Muscle of arm (tissue), 12 donors: ENCODE data around the gene SEMA6A. TPM values are rescaled to one million over a fixed set of nuclear protein-coding genes. Genes with fewer than 3 reads are reported as not detected.

Experiments
- DNase-seq: peaks from one replicate; pipeline ENCODE4 v3.0.0-alpha.2; 2013
- polyA plus RNA-seq, 12 donors: library from polyadenylated mRNA; unstranded; fragments of 120-200 nt; gene quantifications; one replicate each; pipeline ENCODE4 v1.2.1, GENCODE V29; 2013; ENCODE audit not compliant: insufficient read length in 12 of 12

SEMA6A gene
- polyA plus RNA-seq, 12 donors = 41.2 to 94.6 (median 58.6) TPM

DNA sequence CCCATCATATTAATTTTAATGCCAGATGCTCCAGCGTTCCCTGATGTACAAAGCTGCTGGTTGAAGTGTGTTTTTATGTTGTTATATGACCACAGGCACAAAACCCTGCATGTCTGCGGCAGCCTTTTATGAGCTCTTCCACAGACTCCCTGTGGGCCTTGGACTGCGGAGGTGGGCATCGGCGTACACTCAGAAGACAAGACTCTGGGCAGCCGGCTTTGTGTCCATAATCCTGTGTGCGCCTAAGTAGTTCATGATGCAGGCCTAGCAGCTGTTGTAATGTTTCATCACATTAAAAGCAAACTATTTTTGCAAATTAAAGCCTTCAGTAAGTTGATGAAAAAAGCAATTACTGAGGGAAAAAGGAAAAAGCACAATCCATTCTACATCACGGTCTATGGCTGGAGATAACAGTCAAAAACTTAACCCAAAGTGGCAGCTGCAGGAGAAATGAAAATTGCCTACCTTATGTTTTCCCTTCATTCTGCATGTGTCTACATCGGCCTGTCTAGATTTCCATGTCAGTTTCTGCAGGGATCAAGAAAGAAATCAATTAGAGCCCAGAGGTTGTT, 78.8 kb downstream of the SEMA6A start:
- DNase-seq = no peak

DNA sequence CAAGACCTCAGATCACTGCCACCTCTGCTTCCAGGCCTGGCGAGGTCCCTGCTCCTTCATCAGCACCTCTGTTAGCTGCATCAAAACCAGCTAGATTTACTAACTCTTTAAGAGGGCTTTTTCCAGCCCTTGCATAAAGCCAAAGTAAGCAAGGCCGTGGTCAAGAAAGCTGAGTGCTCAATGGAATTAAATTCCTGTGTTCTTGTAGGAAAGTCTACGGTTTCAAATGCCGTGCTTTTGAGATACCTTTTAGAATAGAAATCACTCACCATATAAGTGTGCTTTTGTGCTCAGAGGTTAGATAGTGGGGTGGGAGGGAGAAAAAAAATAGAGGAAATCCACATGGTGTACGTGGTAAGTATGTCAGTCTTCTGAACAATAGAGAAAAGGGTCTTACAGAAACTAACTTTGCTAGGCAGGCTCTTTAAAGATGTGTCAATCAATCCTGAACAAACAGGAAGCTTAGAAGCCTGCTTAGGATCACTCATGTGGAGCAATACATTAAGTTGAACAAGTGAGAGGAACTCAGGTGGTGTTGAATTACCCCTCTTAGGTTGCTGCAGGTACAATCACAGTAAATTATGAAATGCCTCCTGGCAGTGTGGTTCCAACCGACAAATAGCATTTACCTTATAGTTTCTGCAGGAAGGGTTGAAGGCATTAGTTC, 79.7 kb downstream of the SEMA6A start:
- DNase-seq = no peak

DNA sequence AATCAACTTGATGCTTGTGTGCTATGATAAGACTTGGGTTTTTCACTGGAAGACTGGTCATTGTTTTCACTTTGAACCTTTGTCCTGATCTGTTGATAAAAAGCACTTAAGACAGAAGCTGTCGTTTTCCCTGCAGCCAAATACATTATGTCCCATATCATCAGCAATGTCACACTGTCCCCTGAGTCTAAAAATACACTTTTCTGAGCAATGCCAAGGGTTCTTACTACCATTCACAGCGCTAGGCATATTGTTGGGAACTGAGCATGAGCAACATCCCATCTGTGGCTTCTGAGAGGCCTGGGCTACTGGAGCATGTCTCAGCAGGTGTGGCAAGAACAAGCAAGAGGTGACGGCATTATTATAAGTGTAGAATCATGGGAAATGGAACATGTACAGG, 81.8 kb downstream of the SEMA6A start:
- DNase-seq = no peak

DNA sequence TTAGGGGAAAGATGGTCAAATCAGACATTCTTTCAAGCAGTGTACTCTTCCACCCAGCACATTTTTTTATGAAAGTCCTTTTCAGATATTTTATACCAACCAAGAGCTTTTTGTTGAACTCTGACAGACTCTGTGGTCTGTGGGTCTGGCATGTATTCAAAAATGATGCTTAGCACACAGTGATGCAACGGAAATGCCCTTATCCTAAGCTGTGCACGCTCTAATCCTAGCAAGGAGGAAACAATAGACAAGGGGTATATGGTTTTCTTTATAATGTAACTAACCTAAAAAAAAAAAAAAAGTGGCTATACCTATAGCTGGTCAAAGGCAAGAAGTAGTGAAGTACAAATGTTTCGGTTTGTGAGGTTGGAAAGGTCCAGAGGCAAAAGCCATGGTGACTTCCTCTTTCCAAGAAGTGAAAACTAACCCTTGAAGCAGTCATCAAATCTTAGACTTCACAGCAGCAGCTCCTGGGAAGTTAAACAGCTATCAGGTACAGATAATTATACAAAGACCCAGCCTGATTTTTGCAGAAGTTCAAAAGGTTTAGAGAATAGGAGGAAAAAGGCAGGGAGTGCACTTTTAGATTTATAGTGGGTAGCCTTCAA, 82.5 kb downstream of the SEMA6A start:
- DNase-seq = no peak

DNA sequence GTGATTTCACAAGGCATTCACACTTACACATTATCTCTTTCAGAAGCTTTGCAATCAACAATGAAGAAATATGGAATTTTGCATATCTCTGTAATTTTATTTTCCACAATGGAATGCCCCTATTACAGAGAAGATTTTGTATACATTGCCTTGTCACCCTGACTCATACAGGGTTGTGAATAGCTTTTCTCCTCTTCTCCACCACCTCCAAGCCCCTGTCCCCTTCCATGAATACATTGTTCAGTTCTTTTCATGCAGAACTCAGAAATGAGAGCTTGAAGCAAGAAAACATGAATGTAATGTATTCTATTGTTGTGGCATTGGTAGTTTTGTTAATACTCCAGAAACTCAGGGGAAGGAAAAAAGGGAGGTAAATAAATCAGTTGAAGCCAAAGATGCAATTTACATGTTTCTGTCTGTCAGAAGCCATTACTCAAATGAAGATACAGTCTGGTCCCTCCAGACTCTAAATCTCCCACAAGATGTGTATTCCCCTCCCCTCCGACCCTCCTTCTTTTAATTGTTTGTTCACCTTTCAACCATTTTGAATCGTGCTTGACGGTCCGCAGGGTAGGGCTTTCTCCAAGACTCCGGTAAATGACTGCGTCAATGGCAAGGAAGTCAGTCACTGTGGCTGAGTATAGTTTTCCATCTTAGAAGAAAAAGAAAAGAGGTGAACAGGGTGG, 86.1 kb downstream of the SEMA6A start:
- no peak for DNase-seq

DNA sequence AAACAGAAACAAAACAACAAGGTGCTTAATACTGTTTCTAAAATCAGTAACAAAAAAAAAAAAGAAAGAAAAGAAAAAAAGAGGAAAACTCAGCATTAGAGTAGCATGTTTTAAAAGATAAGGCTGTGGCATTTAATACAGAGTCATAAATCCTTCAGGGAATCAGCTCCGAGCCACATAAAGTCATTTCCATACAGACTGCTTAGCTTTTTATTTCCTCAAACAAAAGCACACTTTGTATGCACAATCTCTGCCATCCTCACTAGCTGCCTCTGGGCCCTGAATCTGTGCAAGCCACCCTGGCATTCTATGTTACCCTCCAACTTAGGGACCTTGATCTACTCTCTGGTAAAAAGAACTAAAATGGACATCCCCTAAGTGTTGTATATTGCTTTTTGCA, 87.6 kb downstream of the SEMA6A start:
- DNase-seq = no peak

DNA sequence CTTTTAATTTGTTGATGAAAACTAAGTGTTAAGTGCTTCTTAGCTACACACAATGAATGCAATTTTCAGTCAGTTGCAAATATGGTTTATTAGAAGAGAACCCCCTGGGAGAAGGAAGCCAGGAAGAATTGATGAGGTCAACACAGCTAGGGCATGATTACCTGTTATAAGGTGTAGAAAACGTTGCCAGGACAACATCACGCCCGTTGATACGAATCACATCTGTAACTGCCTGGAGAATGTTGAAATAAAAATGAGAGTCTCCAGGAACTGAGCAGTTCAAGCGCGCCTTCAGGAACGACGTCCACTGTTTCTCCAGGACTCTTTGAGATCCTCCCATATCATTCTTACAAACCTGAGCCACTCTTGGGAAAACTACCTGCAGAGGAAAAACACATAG, 88.0 kb downstream of the SEMA6A start:
- DNase-seq = no peak

DNA sequence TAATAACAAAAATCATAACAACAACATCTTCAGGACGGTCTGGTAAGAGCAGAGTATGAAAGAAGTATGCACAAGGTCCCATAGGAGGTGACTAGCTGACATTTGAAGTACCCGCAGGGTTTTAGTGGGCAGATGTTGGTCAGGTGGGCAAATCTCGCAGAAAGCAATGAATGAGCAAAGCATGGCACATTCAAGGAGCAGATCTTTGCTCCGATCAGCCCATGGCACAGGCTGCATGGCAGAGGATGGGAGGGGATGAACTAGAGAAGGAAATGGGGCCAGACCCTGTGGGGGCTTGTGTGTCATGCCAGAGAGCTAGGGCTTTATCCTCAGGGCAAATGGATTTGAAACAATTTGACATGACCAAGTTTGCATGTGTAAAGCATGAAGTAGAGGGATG, 90.0 kb downstream of the SEMA6A start:
- no peak for DNase-seq

DNA sequence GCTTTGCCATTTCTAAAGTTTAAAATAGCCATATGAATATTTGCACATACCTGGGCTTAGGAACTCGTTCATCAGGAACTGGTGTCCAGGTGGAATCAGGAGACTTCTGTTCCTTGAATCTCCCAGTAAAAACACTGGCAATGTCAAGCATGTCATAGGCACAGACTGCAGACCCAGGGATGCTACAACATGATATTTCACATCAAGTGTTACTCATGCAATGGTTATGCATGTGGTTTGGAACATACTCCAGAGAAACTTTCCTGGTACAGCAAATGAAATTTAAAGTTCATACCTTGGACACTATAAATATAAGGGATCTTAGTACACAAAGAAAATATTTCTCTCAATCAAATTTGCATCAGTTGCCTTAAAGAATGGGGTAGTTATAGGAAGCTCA, 92.2 kb downstream of the SEMA6A start:
- no peak for DNase-seq

DNA sequence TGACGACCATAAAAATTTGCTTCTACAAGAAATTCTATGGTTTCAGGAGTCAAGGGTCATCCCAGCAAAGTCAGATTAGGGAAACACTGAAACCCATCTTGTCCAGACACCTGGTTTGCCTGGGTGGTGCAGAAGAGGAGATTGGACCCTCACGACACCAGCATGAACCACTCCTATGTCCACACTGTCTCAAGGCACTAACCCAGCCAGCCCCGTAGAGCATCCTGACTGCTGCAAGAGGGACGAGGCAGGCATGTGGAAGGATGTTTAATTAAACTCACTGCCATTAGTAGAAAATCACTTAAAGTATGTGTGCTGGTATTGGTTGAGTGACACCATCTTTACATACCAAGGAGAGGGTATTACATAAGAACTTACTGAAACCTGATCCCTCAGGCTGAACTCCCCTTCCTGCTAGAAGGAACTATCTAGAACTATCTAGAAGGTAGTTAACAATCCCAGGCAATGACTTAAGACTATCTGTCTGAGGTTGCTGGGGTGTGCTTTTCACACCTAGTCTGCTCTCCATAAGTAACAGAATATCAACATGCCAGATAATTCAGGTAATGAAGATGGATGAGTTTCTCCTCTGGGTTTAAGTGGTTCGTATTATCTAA, 93.6 kb downstream of the SEMA6A start:
- no peak for DNase-seq

DNA sequence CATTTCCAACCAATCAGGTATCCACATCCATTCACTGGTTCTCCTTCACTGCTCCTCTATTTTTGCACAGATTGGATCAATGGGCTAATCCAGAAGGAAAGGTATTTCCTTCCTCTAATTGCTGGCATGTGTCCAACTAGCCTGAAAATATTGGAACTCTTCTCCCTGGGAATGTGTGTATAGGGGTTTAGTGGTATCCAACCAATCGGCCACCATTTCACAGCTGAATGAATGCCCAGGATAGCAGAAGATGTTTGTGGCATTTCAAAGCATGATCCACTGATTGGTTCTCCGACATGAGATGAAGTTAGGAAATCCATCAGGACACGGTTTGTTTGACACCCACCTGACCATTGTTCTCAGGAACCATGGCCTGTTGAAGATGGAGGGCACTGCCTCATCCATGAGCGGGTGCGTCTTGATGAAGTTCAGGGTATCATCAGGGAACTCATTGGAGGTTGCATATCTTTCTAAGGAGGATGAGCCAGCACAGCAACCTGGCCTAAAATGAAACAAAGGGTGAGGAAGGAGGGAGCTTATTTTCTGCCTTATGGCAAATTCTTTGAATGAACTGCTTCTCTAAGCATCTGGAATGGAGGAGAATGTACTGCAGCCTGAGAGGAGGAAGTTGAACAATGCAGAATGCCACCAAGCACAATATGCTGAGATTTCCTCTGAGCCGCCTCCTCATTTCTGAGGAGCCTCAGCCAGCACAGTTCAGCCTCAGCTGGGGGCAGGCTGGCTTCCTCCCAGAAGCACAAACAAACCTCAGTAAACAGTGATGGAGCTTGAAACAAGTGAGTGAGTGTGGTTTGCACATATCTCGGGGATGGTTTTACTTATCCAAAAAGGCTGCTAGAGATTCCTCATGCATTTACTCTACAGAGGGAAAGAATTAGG, 94.6 kb downstream of the SEMA6A start:
- DNase-seq = no peak

DNA sequence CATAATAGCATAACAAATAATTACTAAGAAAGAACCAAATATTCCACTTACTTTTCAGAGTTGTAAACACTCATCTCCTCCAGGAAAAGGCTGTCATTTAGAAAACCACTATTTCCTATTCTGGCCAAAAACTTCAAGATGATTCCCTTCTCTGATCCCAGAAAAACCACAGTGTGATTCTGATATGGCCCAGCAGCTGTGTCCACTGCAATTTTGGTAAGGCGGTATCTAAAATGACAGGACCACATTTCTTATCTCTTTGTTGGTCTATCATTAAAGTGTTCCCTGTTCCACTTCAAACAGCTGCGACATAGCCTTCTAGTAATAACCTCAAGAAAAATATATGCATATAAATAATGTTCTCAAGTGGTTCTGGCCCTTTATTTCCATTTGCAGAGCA, 96.1 kb downstream of the SEMA6A start:
- DNase-seq = no peak

DNA sequence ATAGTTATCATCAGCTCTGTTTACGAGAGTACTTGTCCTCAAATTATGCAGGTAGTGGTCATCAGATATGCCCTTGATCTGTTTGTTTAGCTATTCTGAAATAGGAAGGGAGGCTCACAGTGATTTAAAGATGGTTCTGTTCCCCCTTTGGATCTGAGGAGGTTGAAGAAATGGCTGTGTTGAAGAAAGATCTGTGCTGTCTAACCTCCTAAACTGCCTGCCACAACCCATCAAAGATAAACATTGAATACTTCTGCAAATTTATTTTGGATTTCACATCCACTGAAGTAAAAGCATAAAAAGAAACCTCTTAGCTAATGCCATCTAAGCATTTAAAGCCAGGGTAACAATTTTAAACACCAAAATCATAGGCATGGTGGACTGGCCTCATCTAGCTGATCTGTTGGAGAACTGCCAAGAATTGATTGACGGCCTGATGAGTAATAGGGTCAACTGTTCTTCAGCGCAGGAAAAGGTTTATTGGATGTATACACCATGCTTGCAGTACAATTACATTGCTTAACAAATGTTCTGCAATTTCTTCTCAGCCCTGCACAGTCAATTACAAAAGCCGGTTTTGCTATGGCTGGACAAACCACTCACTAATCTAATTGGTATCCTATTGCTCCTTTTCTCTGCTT, 97.6 kb downstream of the SEMA6A start:
- no peak for DNase-seq

DNA sequence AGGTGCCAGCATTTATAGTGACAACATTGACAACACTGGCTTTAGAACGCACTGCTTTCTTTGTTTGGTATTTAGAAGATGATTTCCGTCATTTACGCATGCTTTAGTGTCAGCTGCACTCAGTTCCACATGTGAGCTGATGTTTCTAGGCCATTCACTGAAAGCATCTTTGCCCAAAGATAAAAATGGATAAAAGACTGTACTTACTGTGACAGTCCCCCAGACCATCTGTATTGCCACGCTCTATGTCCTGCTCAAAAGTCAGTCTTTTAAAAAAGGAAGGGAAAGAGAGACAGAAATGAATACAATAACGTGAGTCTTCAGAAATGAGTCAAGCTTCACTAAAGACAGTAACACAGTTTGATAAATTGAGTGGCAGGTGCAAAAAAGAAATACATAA, 99.3 kb downstream of the SEMA6A start:
- DNase-seq = no peak

DNA sequence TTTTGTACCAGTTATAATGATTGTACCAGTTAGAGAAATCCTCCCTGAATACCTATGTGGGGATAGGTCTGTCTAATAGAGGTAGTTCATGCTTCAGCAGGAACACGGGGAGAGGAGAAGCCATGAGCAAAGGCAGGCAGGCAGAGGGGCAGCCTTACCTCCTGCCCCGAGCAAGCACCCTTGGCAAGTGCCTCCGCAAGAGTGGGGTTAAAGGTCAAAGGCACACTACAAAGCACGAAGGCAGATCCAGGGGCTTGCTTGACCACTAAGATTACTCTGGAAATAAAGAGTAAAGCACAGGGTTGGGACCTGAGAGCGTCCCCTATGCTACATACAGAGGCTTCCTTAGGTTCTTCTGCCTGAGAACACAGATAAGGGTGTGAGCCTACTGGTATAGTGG, 100.9 kb downstream of the SEMA6A start:
- no peak for DNase-seq

DNA sequence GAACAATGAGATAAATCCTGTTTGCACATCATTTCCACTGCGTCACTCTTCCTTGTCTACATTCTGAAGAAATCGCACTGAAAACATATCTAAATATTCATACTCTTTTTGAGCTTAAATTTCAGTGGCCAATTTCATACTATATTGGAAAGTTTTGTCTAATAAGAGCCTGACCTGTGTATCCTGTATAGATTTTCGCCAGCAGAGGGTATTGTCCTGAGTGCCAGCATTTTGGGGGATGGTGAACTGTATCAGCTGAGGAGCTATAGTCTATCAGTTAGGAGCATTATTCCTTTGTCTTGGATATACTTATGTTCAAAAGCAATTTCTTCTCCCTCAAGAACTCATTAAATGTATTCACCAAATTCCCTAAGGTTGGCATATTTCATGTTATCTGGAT, 102.3 kb downstream of the SEMA6A start:
- no peak for DNase-seq

DNA sequence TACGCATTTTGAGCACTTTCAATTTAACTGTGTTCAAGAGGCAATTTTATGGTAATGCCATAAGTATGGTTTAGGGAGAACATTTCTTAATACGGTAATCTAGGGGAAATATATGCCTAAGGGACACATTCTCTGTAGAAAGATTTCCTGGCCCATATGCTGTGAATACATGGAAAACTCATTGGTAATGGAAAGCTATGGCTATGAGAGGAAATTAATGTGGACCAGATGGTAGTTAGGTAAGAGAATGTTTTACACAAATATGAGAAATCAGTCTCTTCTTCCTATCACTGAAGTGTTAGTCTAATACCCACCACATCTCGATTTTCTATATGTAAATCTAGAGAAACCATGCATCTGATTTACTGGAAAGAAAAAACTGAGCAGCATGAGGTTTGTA, 105.0 kb downstream of the SEMA6A start:
- peak; percentile 35 for DNase-seq

DNA sequence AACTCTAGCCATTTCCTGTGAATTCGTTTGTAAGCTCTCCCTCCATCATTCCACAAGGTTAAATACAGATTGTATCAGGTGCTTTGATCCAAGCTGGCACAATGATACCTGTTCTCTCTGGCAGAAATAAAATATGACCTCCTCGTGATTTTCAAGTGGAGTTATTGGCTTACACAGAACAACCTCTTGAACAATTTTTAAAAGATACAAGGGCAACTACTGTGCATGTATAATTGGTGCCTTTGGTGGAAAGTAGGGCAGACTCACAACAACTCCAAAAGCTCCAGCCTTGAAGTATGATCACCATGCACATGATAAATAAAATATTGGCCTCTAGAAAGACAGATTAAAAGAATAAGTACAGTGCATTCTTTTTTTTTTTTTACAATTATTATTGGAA, 106.0 kb downstream of the SEMA6A start:
- DNase-seq = no peak

DNA sequence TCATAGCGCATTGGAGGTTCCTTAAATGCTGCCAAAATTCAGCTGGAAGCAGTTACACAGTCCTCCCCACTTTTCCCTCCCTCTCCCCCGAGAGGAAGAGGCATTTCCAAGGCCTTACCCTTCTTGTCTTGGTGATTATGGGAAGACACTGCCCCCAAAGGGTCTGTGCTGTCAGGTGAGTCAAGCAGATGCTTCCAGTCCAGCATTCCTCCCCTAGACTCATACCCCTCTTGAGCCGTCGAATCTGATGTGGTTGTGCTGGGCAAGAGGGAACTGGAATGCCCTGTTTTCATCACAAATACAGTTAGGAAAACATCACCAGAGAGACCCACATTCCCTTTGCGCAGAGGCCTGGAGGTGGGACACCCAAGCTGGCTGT, 107.2 kb downstream of the SEMA6A start:
- no peak for DNase-seq

DNA sequence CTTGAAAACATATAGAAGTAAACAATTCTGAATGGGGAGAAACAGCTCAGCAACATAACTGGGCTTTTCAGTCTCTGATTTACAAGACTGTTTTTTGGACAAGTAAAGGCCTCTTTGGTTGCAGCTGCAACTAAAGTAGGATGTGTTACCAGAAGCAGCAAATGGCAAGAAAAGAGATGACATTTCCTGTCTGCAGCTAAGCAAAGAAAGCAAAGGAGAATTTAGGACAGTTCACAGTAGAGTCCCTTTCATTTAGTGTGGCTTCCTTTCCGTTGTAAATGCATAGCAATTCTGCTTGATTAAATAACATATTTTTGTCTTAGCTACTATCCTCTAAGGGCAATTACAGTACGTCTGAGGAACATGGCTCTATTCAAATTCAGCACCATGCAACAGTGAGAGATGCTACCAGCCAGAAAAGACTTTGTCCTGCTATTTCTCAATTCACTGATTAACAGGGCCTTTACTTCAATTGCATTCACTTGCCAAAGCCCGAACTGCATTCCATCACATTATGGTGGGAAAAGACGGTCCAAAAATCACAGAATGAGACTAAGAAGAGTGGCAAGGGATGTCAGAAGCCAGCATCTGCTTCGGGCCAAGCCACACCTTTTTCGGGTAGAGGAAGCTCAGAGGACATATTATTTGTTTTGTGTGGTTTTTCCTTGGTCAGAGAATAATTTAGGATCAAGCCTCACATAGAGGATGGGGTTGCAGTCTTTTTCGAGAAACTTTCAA, 107.7 kb downstream of the SEMA6A start:
- no peak for DNase-seq
